ENCODE results near the gene LETM1. TPM values are rescaled to one million over a fixed set of nuclear protein-coding genes. Genes with fewer than 3 reads are reported as not detected.
A peak's percentile ranks its signal among the peaks of the same experiment; 100 is the strongest.

LETM1 gene
- total and polyA plus RNA-seq, 5 donors from 2014 or later: 10.3 to 41.8 (median 12.4) TPM

GRCh38 chr4:1792832-1793495 lies 63.0 kb downstream of the LETM1 start, which contains the start of gene FGFR3:
Gene FGFR3, plus strand, starts transcription at chr4:1793293. Its CDS starts 642 bp downstream, at chr4:1793935.
- peak in 1 of 3 donors; percentile 18 for DNase-seq
- Mint-ChIP-seq H3K27ac (peak within 1 kb of the TSS in 1 of 3 donors; percentile 63), H3K27me3 (peaks cover 34% of the 10 kb centered on the region), H3K36me3 (no peaks in the 10 kb centered on the region), H3K9me3 (peaks cover 0 to 6% (median 0%) of the 10 kb centered on the region in 7 donors), H3K4me1 (peaks cover 0 to 6% (median 0%) of the 10 kb centered on the region in 4 donors), H3K4me3 (peak within 1 kb of the TSS in 2 of 4 donors; percentile 54 to 72)
- peaks cover 7% of the 10 kb centered on the region for H3K27me3 ChIP-seq (ENCODE audit: control insufficient read depth, insufficient read depth, low read length)
- H3K27ac ChIP-seq (ENCODE audit: insufficient read depth, low read length, poor library complexity, severe bottlenecking): no peak within 1 kb of the TSS
- no peak within 1 kb of the TSS for H3K4me3 ChIP-seq (ENCODE audit: low read depth, low read length)
- H3K9me3 ChIP-seq (ENCODE audit: control insufficient read depth in 2 of 2, low read length in 2 of 2): no peaks in the 10 kb centered on the region
- ATAC-seq (ENCODE audit: low read depth in 2 of 2): peak; percentile 54 to 62
- peaks cover 24% of the 10 kb centered on the region for H3K4me1 ChIP-seq (ENCODE audit: control insufficient read depth, insufficient read depth, low read length, poor library complexity, severe bottlenecking)
- no peaks in the 10 kb centered on the region for H3K36me3 ChIP-seq (ENCODE audit: control insufficient read depth, insufficient read depth, low read length)

- H3K36me3 ChIP-seq (ENCODE audit: control insufficient read depth, insufficient read depth, low read length): no peaks in the 10 kb centered on the region
- Mint-ChIP-seq H3K36me3 (no peaks in the 10 kb centered on the region), H3K27ac (peak overlapping the region in 1 of 3 donors; percentile 63), H3K4me1 (peaks cover 0 to 6% (median 0%) of the 10 kb centered on the region in 4 donors), H3K27me3 (peaks cover 34% of the 10 kb centered on the region), H3K9me3 (peaks cover 0 to 6% (median 0%) of the 10 kb centered on the region in 7 donors), H3K4me3 (peak overlapping the region in 1 of 4 donors; percentile 72)
- H3K9me3 ChIP-seq (ENCODE audit: control insufficient read depth in 2 of 2, low read length in 2 of 2): no peaks in the 10 kb centered on the region
- no peak for DNase-seq
- H3K27me3 ChIP-seq (ENCODE audit: control insufficient read depth, insufficient read depth, low read length): peaks cover 7% of the 10 kb centered on the region
- H3K27ac ChIP-seq (ENCODE audit: insufficient read depth, low read length, poor library complexity, severe bottlenecking): no peak overlapping the region
- H3K4me3 ChIP-seq (ENCODE audit: low read depth, low read length): no peak overlapping the region
- ATAC-seq (ENCODE audit: low read depth in 2 of 2): no peak
- H3K4me1 ChIP-seq (ENCODE audit: control insufficient read depth, insufficient read depth, low read length, poor library complexity, severe bottlenecking): peaks cover 24% of the 10 kb centered on the region
These were observed 63.7 kb downstream of the LETM1 start for GRCh38 chr4:1792158-1792831.

GRCh38 chr4:1790005-1790404 lies 66.0 kb downstream of the LETM1 start:
- no peak overlapping the region for H3K4me3 ChIP-seq (ENCODE audit: low read depth, low read length)
- ATAC-seq (ENCODE audit: low read depth in 2 of 2) (no peak), DNase-seq (no peak)
- Mint-ChIP-seq H3K36me3 (no peaks in the 10 kb centered on the region), H3K4me1 (peaks cover 0 to 6% (median 0%) of the 10 kb centered on the region in 4 donors), H3K27me3 (peaks cover 15% of the 10 kb centered on the region), H3K9me3 (peaks cover 0 to 2% (median 0%) of the 10 kb centered on the region in 7 donors), H3K27ac (no peak overlapping the region), H3K4me3 (peak overlapping the region in 1 of 4 donors; percentile 43)
- no peak overlapping the region for H3K27ac ChIP-seq (ENCODE audit: insufficient read depth, low read length, poor library complexity, severe bottlenecking)
- no peaks in the 10 kb centered on the region for H3K27me3 ChIP-seq (ENCODE audit: control insufficient read depth, insufficient read depth, low read length)
- no peaks in the 10 kb centered on the region for H3K36me3 ChIP-seq (ENCODE audit: control insufficient read depth, insufficient read depth, low read length)
- peaks cover 12% of the 10 kb centered on the region for H3K4me1 ChIP-seq (ENCODE audit: control insufficient read depth, insufficient read depth, low read length, poor library complexity, severe bottlenecking)
- H3K9me3 ChIP-seq (ENCODE audit: control insufficient read depth in 2 of 2, low read length in 2 of 2): no peaks in the 10 kb centered on the region

- Mint-ChIP-seq H3K9me3 (peaks cover 0 to 2% (median 0%) of the 10 kb centered on the region in 7 donors), H3K36me3 (no peaks in the 10 kb centered on the region), H3K27me3 (peaks cover 14% of the 10 kb centered on the region), H3K4me3 (no peak overlapping the region), H3K27ac (no peak overlapping the region), H3K4me1 (peaks cover 0 to 5% (median 0%) of the 10 kb centered on the region in 4 donors)
- Histone ChIP-seq H3K9me3 (ENCODE audit: control insufficient read depth in 2 of 2, low read length in 2 of 2) (no peaks in the 10 kb centered on the region), H3K27ac (ENCODE audit: insufficient read depth, low read length, poor library complexity, severe bottlenecking) (no peak overlapping the region), H3K36me3 (ENCODE audit: control insufficient read depth, insufficient read depth, low read length) (no peaks in the 10 kb centered on the region), H3K4me1 (ENCODE audit: control insufficient read depth, insufficient read depth, low read length, poor library complexity, severe bottlenecking) (peaks cover 9% of the 10 kb centered on the region), H3K27me3 (ENCODE audit: control insufficient read depth, insufficient read depth, low read length) (no peaks in the 10 kb centered on the region), H3K4me3 (ENCODE audit: low read depth, low read length) (no peak overlapping the region)
- no peak for DNase-seq
- ATAC-seq (ENCODE audit: low read depth in 2 of 2): no peak
These were observed 66.4 kb downstream of the LETM1 start for GRCh38 chr4:1789552-1789951.

- Histone ChIP-seq H3K36me3 (ENCODE audit: control insufficient read depth, insufficient read depth, low read length) (no peaks in the 10 kb centered on the region), H3K27ac (ENCODE audit: insufficient read depth, low read length, poor library complexity, severe bottlenecking) (no peak overlapping the region), H3K27me3 (ENCODE audit: control insufficient read depth, insufficient read depth, low read length) (no peaks in the 10 kb centered on the region), H3K4me3 (ENCODE audit: low read depth, low read length) (no peak overlapping the region), H3K9me3 (ENCODE audit: control insufficient read depth in 2 of 2, low read length in 2 of 2) (no peaks in the 10 kb centered on the region), H3K4me1 (ENCODE audit: control insufficient read depth, insufficient read depth, low read length, poor library complexity, severe bottlenecking) (no peaks in the 10 kb centered on the region)
- H3K27me3 Mint-ChIP-seq: peaks cover 14% of the 10 kb centered on the region
- ATAC-seq (ENCODE audit: low read depth in 2 of 2) (no peak), DNase-seq (no peak)
- H3K27ac Mint-ChIP-seq: no peak overlapping the region
- H3K9me3 Mint-ChIP-seq: peaks cover 0 to 2% (median 0%) of the 10 kb centered on the region in 7 donors
- H3K36me3 Mint-ChIP-seq: no peaks in the 10 kb centered on the region
- H3K4me3 Mint-ChIP-seq: no peak overlapping the region
- H3K4me1 Mint-ChIP-seq: peaks cover 0 to 5% (median 0%) of the 10 kb centered on the region in 4 donors
These were observed 67.5 kb downstream of the LETM1 start for GRCh38 chr4:1788254-1788973.

- DNase-seq (no peak), ATAC-seq (ENCODE audit: low read depth in 2 of 2) (no peak)
- H3K4me1 ChIP-seq (ENCODE audit: control insufficient read depth, insufficient read depth, low read length, poor library complexity, severe bottlenecking): no peaks in the 10 kb centered on the region
- H3K27me3 ChIP-seq (ENCODE audit: control insufficient read depth, insufficient read depth, low read length): no peaks in the 10 kb centered on the region
- no peaks in the 10 kb centered on the region for H3K36me3 ChIP-seq (ENCODE audit: control insufficient read depth, insufficient read depth, low read length)
- Mint-ChIP-seq H3K27ac (peak overlapping the region in 1 of 3 donors; percentile 40), H3K4me3 (no peak overlapping the region), H3K9me3 (peaks cover 0 to 2% (median 0%) of the 10 kb centered on the region in 7 donors), H3K4me1 (peaks cover 0 to 5% (median 0%) of the 10 kb centered on the region in 4 donors), H3K27me3 (peaks cover 14% of the 10 kb centered on the region), H3K36me3 (no peaks in the 10 kb centered on the region)
- no peaks in the 10 kb centered on the region for H3K9me3 ChIP-seq (ENCODE audit: control insufficient read depth in 2 of 2, low read length in 2 of 2)
- no peak overlapping the region for H3K4me3 ChIP-seq (ENCODE audit: low read depth, low read length)
- no peak overlapping the region for H3K27ac ChIP-seq (ENCODE audit: insufficient read depth, low read length, poor library complexity, severe bottlenecking)
These were observed 68.4 kb downstream of the LETM1 start for GRCh38 chr4:1787411-1788077.
